Uterus (tissue), 2 donors: ENCODE measurements around the gene CAPG.

Source experiments
- CTCF ChIP-seq, 4 experiments: fragments of 200-600 bp in 2 of 4; fragments of 450-650 bp in 2 of 4; sonication (generic) in 2 of 4; IDR thresholded peaks; one replicate each; pipeline ENCODE4 v1.5.1; 2016 to 2019; ENCODE audit warnings: antibody characterized with exemption in 4 of 4, mild to moderate bottlenecking in 2 of 4, moderate library complexity in 1 of 4
- POLR2A ChIP-seq, 2 donors: fragments of 450-650 bp; IDR thresholded peaks; one replicate each; pipeline ENCODE4 v1.6.1; 2016; ENCODE audit warnings: antibody characterized with exemption in 2 of 2, mild to moderate bottlenecking in 1 of 2, moderate library complexity in 1 of 2

- TF ChIP-seq POLR2A (IDR thresholded peaks at IDR 0.05), result no peak
- TF ChIP-seq CTCF (IDR thresholded peaks at IDR 0.05), result no peak
These were observed 15.2 kb downstream of the CAPG start for GRCh38 chr2:85394976-85395375.
